GM19025 (cell line): ENCODE data around the gene DENND4A.
"Not testable (repeated sequence)": the region's sequence is repeated elsewhere in the genome, so short reads cannot be mapped to it uniquely, and the experiment has no call there.

Experiments
- ATAC-seq: cut with Tn5 transposase; IDR thresholded peaks from one replicate; pipeline ENCODE4 v1.9.1; 2021; ENCODE audit warnings: mild to moderate bottlenecking, low read depth, moderate library complexity; ENCODE audit not compliant: unreplicated experiment

DENND4A gene

GRCh38 chr15:65761210-65761926 lies 30.7 kb downstream of the DENND4A start:
- ATAC-seq, result no peak

GRCh38 chr15:65759441-65759840 lies 32.7 kb downstream of the DENND4A start:
- ATAC-seq, result no peak

GRCh38 chr15:65758242-65758641 lies 33.9 kb downstream of the DENND4A start:
- no peak for ATAC-seq

GRCh38 chr15:65757256-65757655 lies 34.8 kb downstream of the DENND4A start:
- no peak for ATAC-seq

- ATAC-seq, result no peak
These were observed 39.9 kb downstream of the DENND4A start for GRCh38 chr15:65752151-65752700.

GRCh38 chr15:65751431-65751830 lies 40.7 kb downstream of the DENND4A start:
- ATAC-seq, result no peak

- no peak for ATAC-seq
These were observed 44.8 kb downstream of the DENND4A start for GRCh38 chr15:65747265-65747664.

GRCh38 chr15:65743637-65744252 lies 48.3 kb downstream of the DENND4A start:
- ATAC-seq, result no peak

GRCh38 chr15:65740148-65740547 lies 51.9 kb downstream of the DENND4A start:
- no peak for ATAC-seq

- ATAC-seq, result no peak
These were observed 53.4 kb downstream of the DENND4A start for GRCh38 chr15:65738649-65739048.

- not testable (repeated sequence) for ATAC-seq
These were observed 58.5 kb downstream of the DENND4A start for GRCh38 chr15:65733599-65733998.

GRCh38 chr15:65732698-65733097 lies 59.4 kb downstream of the DENND4A start:
- ATAC-seq, result no peak

- ATAC-seq, result no peak
These were observed 60.2 kb downstream of the DENND4A start for GRCh38 chr15:65731926-65732325.

- no peak for ATAC-seq
These were observed 61.4 kb downstream of the DENND4A start for GRCh38 chr15:65730549-65731172.

- ATAC-seq, result no peak
These were observed 67.5 kb downstream of the DENND4A start for GRCh38 chr15:65724464-65725215.

- no peak for ATAC-seq
These were observed 68.2 kb downstream of the DENND4A start for GRCh38 chr15:65723876-65724275.

- ATAC-seq, result no peak
These were observed 69.9 kb downstream of the DENND4A start for GRCh38 chr15:65722191-65722590.

GRCh38 chr15:65712415-65712814 lies 79.7 kb downstream of the DENND4A start:
- no peak for ATAC-seq

GRCh38 chr15:65695081-65695480 lies 97.0 kb downstream of the DENND4A start:
- no peak for ATAC-seq

- ATAC-seq, result no peak
These were observed 101.3 kb downstream of the DENND4A start for GRCh38 chr15:65690778-65691177.

- ATAC-seq, result no peak
These were observed 101.9 kb downstream of the DENND4A start for GRCh38 chr15:65690173-65690572.
